ENCODE results near the gene DGCR2.

DNA sequence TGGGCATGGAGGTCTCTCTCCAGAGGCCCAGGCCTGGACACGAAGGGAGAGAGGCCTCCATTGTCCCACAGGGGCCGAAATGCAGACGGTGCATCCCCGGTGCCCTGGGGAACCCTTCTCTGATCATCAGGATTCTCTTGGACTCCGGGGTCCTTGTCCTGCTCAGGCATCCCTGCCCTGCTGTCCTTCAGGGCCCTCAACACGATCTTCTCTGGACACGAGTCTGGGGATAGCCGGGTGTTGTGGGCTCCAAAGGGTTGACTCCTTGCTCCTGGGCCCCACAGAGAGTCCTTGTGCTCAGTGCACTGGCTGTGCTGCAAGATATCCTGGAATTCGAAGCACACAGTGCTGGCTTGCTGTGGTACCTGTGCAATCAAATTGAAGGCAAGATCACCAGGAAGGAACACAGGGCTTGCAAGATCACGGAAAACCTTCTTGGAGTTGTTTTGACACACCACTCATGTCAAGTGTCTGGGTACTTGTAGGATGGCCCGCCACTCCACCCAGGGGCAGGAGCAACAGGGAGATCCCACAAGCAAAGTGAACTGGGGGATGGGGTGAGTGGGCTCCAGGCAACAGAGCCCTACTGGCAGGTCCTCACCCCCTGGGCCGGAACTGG lies 124.8 kb downstream of the DGCR2 start:
- TF ChIP-seq CTCF (IDR thresholded peaks at IDR 0.05): no peak
- no peak for TF ChIP-seq POLR2A (IDR thresholded peaks at IDR 0.05)
